WTC11 (cell line): ENCODE results near the gene CBFA2T2. TPM values are rescaled to one million over a fixed set of nuclear protein-coding genes. Genes with fewer than 3 reads are reported as not detected.

Source experiments
- ATAC-seq: fragments of 200-7000 bp; cut with Tn5 transposase; 2 replicates; pipeline ENCODE4 v1.10.0; 2021; ENCODE audit warnings: mild to moderate bottlenecking, moderate library complexity
- CTCF ChIA-PET: fragments of 300-600 bp; sonication (Branson Sonifier 250); formaldehyde crosslinking; loops from one replicate; lab custom pipeline; 2021; ENCODE audit warnings: antibody characterized with exemption; lab: Charles Lee
- POLR2A ChIA-PET: fragments of 350-600 bp; sonication (Branson Sonifier 250); formaldehyde crosslinking; loops from one replicate; lab custom pipeline; 2021; ENCODE audit warnings: antibody characterized with exemption; lab: Charles Lee
- DNase-seq: peaks from one replicate; pipeline ENCODE4 v3.0.0; 2021; ENCODE audit warnings: low spot score
- H3K27ac Mint-ChIP-seq: 2 replicates; pipeline ENCODE4 v1.8.0; 2021; ENCODE audit warnings: mixed read lengths
- H3K27me3 Mint-ChIP-seq: 2 replicates; pipeline ENCODE4 v1.8.0; 2021; ENCODE audit warnings: low read depth, mild to moderate bottlenecking, moderate library complexity, mixed read lengths
- H3K36me3 Mint-ChIP-seq: 2 replicates; pipeline ENCODE4 v1.8.0; 2021; ENCODE audit warnings: mixed read lengths
- H3K4me1 Mint-ChIP-seq: 2 replicates; pipeline ENCODE4 v1.8.0; 2022; ENCODE audit warnings: mixed read lengths
- H3K4me3 Mint-ChIP-seq: 2 replicates; pipeline ENCODE4 v1.8.0; 2021; ENCODE audit warnings: mild to moderate bottlenecking, moderate library complexity, mixed read lengths
- H3K9me3 Mint-ChIP-seq: 2 replicates; pipeline ENCODE4 v1.8.0; 2021; ENCODE audit warnings: mixed read lengths
- CREB1 ChIP-seq: sonication (generic); formaldehyde crosslinking; IDR thresholded peaks from 2 replicates; pipeline ENCODE4 v1.8.0; 2023; ENCODE audit warnings: mild to moderate bottlenecking, missing genetic modification reagents
- CREM ChIP-seq: sonication (generic); formaldehyde crosslinking; IDR thresholded peaks from 2 replicates; pipeline ENCODE4 v1.8.1; 2022; ENCODE audit warnings: mild to moderate bottlenecking, missing genetic modification reagents, moderate library complexity
- CTCF ChIP-seq: fragments of 200-600 bp; IDR thresholded peaks from 2 replicates; pipeline ENCODE4 v1.8.0; 2022; ENCODE audit warnings: antibody characterized with exemption
- FOXJ3 ChIP-seq: sonication (generic); formaldehyde crosslinking; IDR thresholded peaks from 2 replicates; pipeline ENCODE4 v1.9.0; 2021; ENCODE audit warnings: missing genetic modification reagents, mild to moderate bottlenecking, borderline replicate concordance
- FOXP1 ChIP-seq: sonication (generic); formaldehyde crosslinking; IDR thresholded peaks from 2 replicates; pipeline ENCODE4 v1.8.0; 2022; ENCODE audit warnings: missing genetic modification reagents, mild to moderate bottlenecking, moderate library complexity, borderline replicate concordance
- GTF2I ChIP-seq: fragments of 250-450 bp; sonication (Bioruptor Pico); conservative IDR thresholded peaks from 2 replicates; pipeline ENCODE4 v1.4.0; 2021; ENCODE audit warnings: mild to moderate bottlenecking
- HMGA2 ChIP-seq: fragments of 250-450 bp; sonication (Bioruptor Pico); IDR thresholded peaks from 2 replicates; pipeline ENCODE4 v1.4.0; 2021; ENCODE audit warnings: mild to moderate bottlenecking, moderate library complexity
- IRF1 ChIP-seq: sonication (generic); formaldehyde crosslinking; IDR thresholded peaks from 2 replicates; pipeline ENCODE4 v1.8.0; 2023; ENCODE audit warnings: missing genetic modification reagents
- MXD4 ChIP-seq: fragments of 250-450 bp; sonication (Bioruptor Pico); IDR thresholded peaks from 2 replicates; pipeline ENCODE4 v1.8.0; 2021; ENCODE audit warnings: mild to moderate bottlenecking, moderate library complexity, borderline replicate concordance
- MYBL2 ChIP-seq: sonication (generic); formaldehyde crosslinking; IDR thresholded peaks from 2 replicates; pipeline ENCODE4 v1.8.1; 2023; ENCODE audit warnings: mild to moderate bottlenecking, moderate library complexity, missing genetic modification reagents
- NFATC4 ChIP-seq: fragments of 250-450 bp; sonication (Bioruptor Pico); IDR thresholded peaks from 2 replicates; pipeline ENCODE4 v1.9.0; 2021; ENCODE audit warnings: mild to moderate bottlenecking
- PRDM15 ChIP-seq: sonication (generic); formaldehyde crosslinking; IDR thresholded peaks from 2 replicates; pipeline ENCODE4 v1.8.0; 2022; ENCODE audit warnings: missing genetic modification reagents
- RELA ChIP-seq: sonication (generic); formaldehyde crosslinking; IDR thresholded peaks from 2 replicates; pipeline ENCODE4 v1.8.1; 2022; ENCODE audit warnings: missing genetic modification reagents, mild to moderate bottlenecking, borderline replicate concordance
- TEAD4 ChIP-seq: sonication (generic); formaldehyde crosslinking; IDR thresholded peaks from 2 replicates; pipeline ENCODE4 v1.8.0; 2022; ENCODE audit warnings: mild to moderate bottlenecking, missing genetic modification reagents
- TP53 ChIP-seq: sonication (generic); formaldehyde crosslinking; IDR thresholded peaks from 2 replicates; pipeline ENCODE4 v1.8.1; 2023; ENCODE audit warnings: mild to moderate bottlenecking, missing genetic modification reagents
- USF1 ChIP-seq: sonication (generic); formaldehyde crosslinking; IDR thresholded peaks from 2 replicates; pipeline ENCODE4 v1.8.0; 2022; ENCODE audit warnings: mild to moderate bottlenecking, missing genetic modification reagents
- ZBTB43 ChIP-seq: sonication (generic); formaldehyde crosslinking; IDR thresholded peaks from 2 replicates; pipeline ENCODE4 v1.8.1; 2023; ENCODE audit warnings: mild to moderate bottlenecking, missing genetic modification reagents
- ZNF138 ChIP-seq: sonication (generic); formaldehyde crosslinking; conservative IDR thresholded peaks from 2 replicates; pipeline ENCODE4 v1.8.1; 2022; ENCODE audit warnings: mild to moderate bottlenecking, moderate library complexity, missing genetic modification reagents
- ZNF219 ChIP-seq: sonication (generic); formaldehyde crosslinking; IDR thresholded peaks from 2 replicates; pipeline ENCODE4 v1.8.0; 2023; ENCODE audit warnings: missing genetic modification reagents, mild to moderate bottlenecking, borderline replicate concordance
- ZNF416 ChIP-seq: fragments of 250-450 bp; sonication (Bioruptor Pico); IDR thresholded peaks from 2 replicates; pipeline ENCODE4 v1.9.0; 2021; ENCODE audit warnings: mild to moderate bottlenecking, inconsistent platforms
- ZNF423 ChIP-seq: fragments of 250-450 bp; sonication (Bioruptor Pico); IDR thresholded peaks from 2 replicates; pipeline ENCODE4 v2.1.2; 2022; ENCODE audit warnings: mild to moderate bottlenecking, moderate library complexity
- total RNA-seq: library from RNA; stranded (reverse); gene quantifications from 3 replicates; pipeline ENCODE4 v1.2.3, GENCODE V29; 2021

CBFA2T2 gene
- total RNA-seq, 1 experiment from 2014 or later, result 22.1 TPM

- Mint-ChIP-seq H3K4me3 (no peak overlapping the region), H3K36me3 (peaks cover 36% of the 10 kb centered on the region), H3K4me1 (no peaks in the 10 kb centered on the region), H3K9me3 (no peaks in the 10 kb centered on the region), H3K27me3 (no peaks in the 10 kb centered on the region), H3K27ac (no peak overlapping the region)
- POLR2A ChIA-PET, result no interaction called here
- DNase-seq (no peak), ATAC-seq (no peak)
- TF ChIP-seq RELA (CRISPR knock-in tag) (no peak), PRDM15 (no peak), ZNF423 (no peak), ZBTB43 (CRISPR knock-in tag) (no peak), USF1 (CRISPR knock-in tag) (no peak), NFATC4 (CRISPR knock-in tag) (no peak), CREB1 (CRISPR knock-in tag) (no peak), FOXJ3 (CRISPR knock-in tag) (no peak), HMGA2 (CRISPR knock-in tag) (no peak), ZNF219 (no peak), IRF1 (no peak), GTF2I (CRISPR knock-in tag) (no peak), CTCF (no peak), FOXP1 (no peak), CREM (CRISPR knock-in tag) (no peak), TP53 (CRISPR knock-in tag) (no peak)
- CTCF ChIA-PET, result no interaction called here
These were observed 134.5 kb downstream of the CBFA2T2 start for GRCh38 chr20:33624399-33624798.

- no peak overlapping the region for H3K4me3 Mint-ChIP-seq
- H3K27me3 Mint-ChIP-seq, result no peaks in the 10 kb centered on the region
- ChIA-PET CTCF (interaction anchor here (2.1 kb wide), 1 partner anchor 27 kb away, joined by 5 read pairs; no protein-coding TSS in a partner anchor), POLR2A (no interaction called here)
- H3K36me3 Mint-ChIP-seq, result peaks cover 46% of the 10 kb centered on the region
- no peak overlapping the region for H3K27ac Mint-ChIP-seq
- no peaks in the 10 kb centered on the region for H3K9me3 Mint-ChIP-seq
- H3K4me1 Mint-ChIP-seq, result no peaks in the 10 kb centered on the region
- TF ChIP-seq MYBL2 (CRISPR knock-in tag) (no peak), ZNF138 (no peak), MXD4 (no peak), CREM (CRISPR knock-in tag) (no peak), TEAD4 (CRISPR knock-in tag) (no peak), ZNF416 (no peak)
- TF ChIP-seq, all 79 proteins: peak for 0
- DNase-seq, result no peak
- ATAC-seq, result no peak
These were observed 136.3 kb downstream of the CBFA2T2 start for GRCh38 chr20:33626190-33626589.
